Psoas muscle (tissue), 8 donors: Measurements from ENCODE around the gene ACACA. TPM values are rescaled to one million over a fixed set of nuclear protein-coding genes. Genes with fewer than 3 reads are reported as not detected.

ENCODE experiments used
- ATAC-seq, 4 donors: fragments of 200-7000 bp; cut with Tn5 transposase; one replicate each; pipeline ENCODE4 v1.9.1; 2020; ENCODE audit warnings: moderate library complexity in 3 of 4, mild to moderate bottlenecking in 2 of 4
- DNase-seq, 2 donors: peaks; one replicate each; pipeline ENCODE4 v3.0.0-alpha.2; 2020
- H3K27ac ChIP-seq: fragments of 200-600 bp; one replicate; pipeline ENCODE4 v1.8.0; 2022
- H3K27me3 ChIP-seq, 3 donors: fragments of 200-600 bp in 1 of 3; one replicate each; pipeline versions ENCODE4 v1.6.1 to v1.8.0; 2013 to 2022; ENCODE audit warnings: low read length in 2 of 3, mild to moderate bottlenecking in 2 of 3, moderate library complexity in 1 of 3; ENCODE audit not compliant: insufficient read depth in 3 of 3
- H3K36me3 ChIP-seq, 2 donors: fragments of 200-600 bp in 1 of 2; one replicate each; pipeline versions ENCODE4 v1.6.1 to v1.8.0; 2013 to 2022; ENCODE audit warnings: low read depth in 1 of 2, mild to moderate bottlenecking in 1 of 2, moderate library complexity in 1 of 2; ENCODE audit not compliant: insufficient read depth in 1 of 2
- H3K4me1 ChIP-seq: fragments of 200-600 bp; one replicate; pipeline ENCODE4 v1.8.0; 2022
- H3K4me3 ChIP-seq: fragments of 200-600 bp; one replicate; pipeline ENCODE4 v1.8.0; 2022; ENCODE audit warnings: mild to moderate bottlenecking
- H3K9me3 ChIP-seq: fragments of 200-600 bp; one replicate; pipeline ENCODE4 v1.8.0; 2022
- WGBS, 3 donors: extraction: QIAGEN DNeasy Blood & Tissue Kit; methylation state at CpG; one replicate each; pipeline versions ENCODE4 v1.1.6 to v1.1.7; 2013; 5-methylcytosine and 5-hydroxymethylcytosine counted together
- intact Hi-C, 2 donors: fragments of 100-400 bp; cut with DNase I; formaldehyde crosslinking; loops; one replicate each; pipeline versions ENCODE4 v1.11.0 to v1.14.2; 2022
- polyA plus RNA-seq, 3 donors: library from polyadenylated mRNA; stranded (reverse); fragments of 200-250 nt; gene quantifications; one replicate each; pipeline ENCODE4 v1.2.3, GENCODE V29; 2013
- total RNA-seq, 4 donors: library from RNA; stranded (reverse); fragmentation: NEBNext Ultra II Directional in 2 of 4; extraction: Animal tissue kit (Norgen Biotek cat#: 25700) in 2 of 4; gene quantifications; one replicate each; pipeline versions ENCODE4 v1.2.1 to v1.2.4, GENCODE V29; 2021 to 2023
- TF ChIP-seq, protein P1 (sequence below): fragments of 200-600 bp; IDR thresholded peaks from one replicate; pipeline ENCODE4 v1.8.0; 2022; ENCODE audit warnings: antibody characterized with exemption
- donor health status: healthy with polysubstance abuse.
- donor health status: DM: no; HTN: no; CAD: no; lungs with moderate emphysema.
- donor health status: Bipolar disorder and iron deficiency.
- donor health status: healthy.
- donor health status: DM: yes; HTN: yes; CAD: no.
- donor health status: DM: no; HTN: no; CAD: no.
- donor health status: DM: no; HTN: no; CAD: no.
- donor health status: DM: yes; HTN: yes; CAD: no.

The ACACA gene
- total and polyA plus RNA-seq, 7 donors, result 7.2 to 42.6 (median 21.5) TPM

DNA sequence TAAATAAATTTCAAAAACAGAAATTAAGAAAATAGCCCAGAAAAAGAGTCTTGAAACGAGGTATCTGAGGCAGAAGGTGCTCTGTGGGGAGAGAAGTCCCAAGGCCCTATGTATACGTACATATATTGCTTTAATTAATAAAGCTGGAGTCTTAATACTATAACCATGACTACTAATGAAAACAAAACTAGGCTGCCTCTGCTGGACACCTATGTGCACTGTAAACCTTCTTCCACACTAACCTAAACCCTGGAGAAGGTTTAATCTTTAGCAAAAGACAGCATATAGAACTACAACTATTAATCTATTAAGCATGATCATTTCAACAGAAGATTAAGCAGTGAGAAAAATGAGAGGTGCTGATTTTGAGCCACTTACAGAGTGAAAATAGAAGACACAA is 184.8 kb downstream of the ACACA start:
- Histone ChIP-seq H3K4me1 (no peaks in the 10 kb centered on the region), H3K27me3 (no peaks in the 10 kb centered on the region), H3K4me3 (no peak overlapping the region), H3K27ac (no peak overlapping the region), H3K9me3 (no peaks in the 10 kb centered on the region), H3K36me3 (peaks cover 3 to 86% of the 10 kb centered on the region in 2 donors)
- WGBS, 3 donors, result 90 to 96% (median 91%) methylated on average over 2 of the region's 2 CpGs
- no peak for ATAC-seq
- intact Hi-C loops, result no loop called here
- TF ChIP-seq, protein P1, sequence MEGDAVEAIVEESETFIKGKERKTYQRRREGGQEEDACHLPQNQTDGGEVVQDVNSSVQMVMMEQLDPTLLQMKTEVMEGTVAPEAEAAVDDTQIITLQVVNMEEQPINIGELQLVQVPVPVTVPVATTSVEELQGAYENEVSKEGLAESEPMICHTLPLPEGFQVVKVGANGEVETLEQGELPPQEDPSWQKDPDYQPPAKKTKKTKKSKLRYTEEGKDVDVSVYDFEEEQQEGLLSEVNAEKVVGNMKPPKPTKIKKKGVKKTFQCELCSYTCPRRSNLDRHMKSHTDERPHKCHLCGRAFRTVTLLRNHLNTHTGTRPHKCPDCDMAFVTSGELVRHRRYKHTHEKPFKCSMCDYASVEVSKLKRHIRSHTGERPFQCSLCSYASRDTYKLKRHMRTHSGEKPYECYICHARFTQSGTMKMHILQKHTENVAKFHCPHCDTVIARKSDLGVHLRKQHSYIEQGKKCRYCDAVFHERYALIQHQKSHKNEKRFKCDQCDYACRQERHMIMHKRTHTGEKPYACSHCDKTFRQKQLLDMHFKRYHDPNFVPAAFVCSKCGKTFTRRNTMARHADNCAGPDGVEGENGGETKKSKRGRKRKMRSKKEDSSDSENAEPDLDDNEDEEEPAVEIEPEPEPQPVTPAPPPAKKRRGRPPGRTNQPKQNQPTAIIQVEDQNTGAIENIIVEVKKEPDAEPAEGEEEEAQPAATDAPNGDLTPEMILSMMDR, result no peak
- no peak for DNase-seq

DNA sequence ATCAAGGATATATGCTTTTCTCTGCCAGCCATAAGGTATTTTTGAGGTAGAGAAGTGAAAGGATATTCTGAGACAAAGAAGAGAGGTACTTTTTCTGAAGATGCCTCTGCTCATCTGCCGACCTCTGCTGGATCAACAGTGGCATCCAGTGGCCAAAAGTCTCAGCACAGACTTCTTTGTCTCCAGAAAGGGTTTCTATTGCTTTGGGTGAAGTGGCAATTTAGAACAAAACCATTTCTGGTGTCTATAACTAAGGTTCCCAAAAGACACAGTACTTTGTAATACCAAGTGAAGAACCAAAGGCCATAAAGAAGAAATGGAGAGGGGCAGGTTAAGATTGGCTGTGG is 186.1 kb downstream of the ACACA start:
- 16 to 23% (median 22%) methylated on average over 1 of the region's 1 CpG for WGBS, 3 donors
- peaks cover 0 to 83% of the 10 kb centered on the region in 2 donors for H3K36me3 ChIP-seq
- no peaks in the 10 kb centered on the region for H3K4me1 ChIP-seq
- TF ChIP-seq, protein P1, result peak; percentile 29
- no peak for ATAC-seq
- H3K4me3 ChIP-seq, result no peak overlapping the region
- no peak for DNase-seq
- H3K27me3 ChIP-seq, result no peaks in the 10 kb centered on the region
- no peaks in the 10 kb centered on the region for H3K9me3 ChIP-seq
- no peak overlapping the region for H3K27ac ChIP-seq
- intact Hi-C loops, result no loop called here

- Histone ChIP-seq H3K27ac (peak overlapping the region; percentile 5), H3K36me3 (peaks cover 0 to 83% of the 10 kb centered on the region in 2 donors), H3K4me3 (no peak overlapping the region), H3K27me3 (no peaks in the 10 kb centered on the region), H3K9me3 (no peaks in the 10 kb centered on the region), H3K4me1 (no peaks in the 10 kb centered on the region)
- TF ChIP-seq, protein P1, result no peak
- no peak for ATAC-seq
- DNase-seq, result no peak
- WGBS, 3 donors, result 85 to 90% (median 88%) methylated on average over 5 of the region's 5 CpGs
- intact Hi-C loops, result loop anchor here in 1 of 2 donors (5.0 kb wide), 1 partner anchor 593 kb away; no protein-coding TSS in a partner anchor
Measured at GRCh38 chr17:37219876-37220606, 186.6 kb downstream of the ACACA start.

- Histone ChIP-seq H3K27ac (peak overlapping the region; percentile 63), H3K27me3 (no peaks in the 10 kb centered on the region), H3K9me3 (no peaks in the 10 kb centered on the region), H3K4me1 (no peaks in the 10 kb centered on the region), H3K36me3 (peaks cover 0 to 83% of the 10 kb centered on the region in 2 donors), H3K4me3 (no peak overlapping the region)
- intact Hi-C loops, result loop anchor here in 1 of 2 donors (5.0 kb wide), 1 partner anchor 592 kb away; no protein-coding TSS in a partner anchor
- TF ChIP-seq, protein P1, result no peak
- ATAC-seq (peak; percentile 89 to 98 (median 96)), DNase-seq (no peak)
- WGBS, 3 donors, result 24 to 55% (median 47%) methylated on average over 2 of the region's 2 CpGs
Measured at GRCh38 chr17:37218849-37219248, 187.8 kb downstream of the ACACA start.
